GM12878 (cell line): ENCODE measurements around the gene CHST8. TPM values are rescaled to one million over a fixed set of nuclear protein-coding genes. Genes with fewer than 3 reads are reported as not detected.
"Not testable (repeated sequence)": the region's sequence is repeated elsewhere in the genome, so short reads cannot be mapped to it uniquely, and the experiment has no call there.

ENCODE experiments used
- ATAC-seq: fragments of 200-7000 bp; cut with Tn5 transposase; 3 replicates; pipeline ENCODE4 v1.9.1; 2020; ENCODE audit warnings: mild to moderate bottlenecking, moderate library complexity
- BruUV-seq: library from RNA; stranded (reverse); fragments of 400-500 nt; replicated peaks from 2 replicates; lab custom pipeline; 2021; lab: Mats Ljungman, UMichigan
- CTCF ChIA-PET: fragments of 300-600 bp; sonication (Branson Sonifier 250); formaldehyde crosslinking; extraction: SDS; loops from one replicate; lab custom pipeline; 2021; ENCODE audit warnings: inconsistent platforms; lab: Yijun Ruan, JAX
- POLR2A ChIA-PET: fragments of 350-600 bp; formaldehyde crosslinking; extraction: SDS; loops from one replicate; lab custom pipeline; 2021; ENCODE audit warnings: inconsistent platforms; lab: Charles Lee
- RAD21 ChIA-PET: fragments of 300-600 bp; sonication (Branson Sonifier 250); formaldehyde crosslinking; loops from one replicate; lab custom pipeline; 2023; ENCODE audit warnings: antibody characterized with exemption; ENCODE audit not compliant: unreplicated experiment; lab: Charles Lee
- SMC1A ChIA-PET: fragments of 300-600 bp; sonication (Branson Sonifier 250); formaldehyde crosslinking; loops from one replicate; lab custom pipeline; 2023; ENCODE audit not compliant: unreplicated experiment, uncharacterized antibody; lab: Charles Lee
- DNase-seq: peaks from one replicate; pipeline ENCODE4 v3.0.0-alpha.2; 2011; ENCODE audit warnings: low read depth, low spot score
- FAIRE-seq: peaks from 3 replicates; lab custom pipeline; 2011; peaks lifted over from hg19 to GRCh38; lab: Jason Lieb, UNC
- H2AFZ ChIP-seq: 2 replicates; pipeline ENCODE4 v1.6.0; 2011; ENCODE audit warnings: low read depth, low read length, control low read depth; ENCODE audit not compliant: control insufficient read depth
- H3K27ac ChIP-seq: 2 replicates; pipeline ENCODE4 v1.5.1; 2011; ENCODE audit warnings: control low read depth; ENCODE audit not compliant: control insufficient read depth, insufficient read depth
- H3K27me3 ChIP-seq, 2 experiments: replicated peaks in 1 of 2; 2 replicates each; pipeline versions ENCODE4 v1.6.0 to v1.6.1; 2011; ENCODE audit warnings: low read length in 1 of 2; ENCODE audit not compliant: control insufficient read depth in 2 of 2, insufficient read depth in 2 of 2
- H3K36me3 ChIP-seq, 2 experiments: 2 replicates each; pipeline ENCODE4 v1.5.1; 2011; ENCODE audit warnings: low read length in 1 of 2; ENCODE audit not compliant: control insufficient read depth in 2 of 2, insufficient read depth in 2 of 2
- H3K4me1 ChIP-seq: 2 replicates; pipeline ENCODE4 v1.6.1; 2011; ENCODE audit warnings: mild to moderate bottlenecking, low read length, moderate library complexity, mixed read lengths; ENCODE audit not compliant: control insufficient read depth, insufficient read depth
- H3K4me2 ChIP-seq: 2 replicates; pipeline ENCODE4 v1.6.0; 2011; ENCODE audit warnings: control low read depth; ENCODE audit not compliant: control insufficient read depth, insufficient read depth
- H3K4me3 ChIP-seq: fragments of 200-600 bp; sonication (generic); 2 replicates; pipeline ENCODE4 v1.5.1; 2016
- H3K79me2 ChIP-seq: 2 replicates; pipeline ENCODE4 v1.6.0; 2011; ENCODE audit warnings: low read length; ENCODE audit not compliant: control insufficient read depth, insufficient read depth
- H3K9ac ChIP-seq: 2 replicates; pipeline ENCODE4 v1.8.0; 2011; ENCODE audit warnings: low read length, control low read depth, mixed read lengths; ENCODE audit not compliant: control insufficient read depth, insufficient read depth
- H3K9me3 ChIP-seq: replicated peaks from 3 replicates; pipeline ENCODE4 v1.5.1; 2011; ENCODE audit warnings: mild to moderate bottlenecking, low read length; ENCODE audit not compliant: control insufficient read depth, insufficient read depth
- H4K20me1 ChIP-seq: 2 replicates; pipeline ENCODE4 v1.6.0; 2011; ENCODE audit not compliant: control insufficient read depth, insufficient read depth
- BACH1 ChIP-seq: fragments of 450-650 bp; IDR thresholded peaks from 2 replicates; pipeline ENCODE4 v1.6.1; 2017; ENCODE audit warnings: mild to moderate bottlenecking, borderline replicate concordance
- CHD2 ChIP-seq: IDR thresholded peaks from 2 replicates; pipeline ENCODE4 v1.6.1; 2011; ENCODE audit warnings: low read depth, low read length, improper control_type of control experiment, borderline replicate concordance
- CHD4 ChIP-seq: fragments of 200-600 bp; sonication (generic); IDR thresholded peaks from 2 replicates; pipeline ENCODE4 v1.6.1; 2016; ENCODE audit warnings: mild to moderate bottlenecking
- EED ChIP-seq: sonication (generic); IDR thresholded peaks from 2 replicates; pipeline ENCODE4 v1.6.1; 2016; ENCODE audit warnings: antibody characterized with exemption, low read depth
- FOS ChIP-seq: IDR thresholded peaks from 3 replicates; pipeline ENCODE4 v1.6.1; 2011; ENCODE audit warnings: borderline replicate concordance; ENCODE audit not compliant: insufficient read length; ENCODE audit errors: extremely low read depth
- HDAC6 ChIP-seq: fragments of 200-600 bp; sonication (generic); IDR thresholded peaks from one replicate; pipeline ENCODE4 v1.8.0; 2017; ENCODE audit warnings: antibody characterized with exemption; ENCODE audit not compliant: unreplicated experiment
- MTA3 ChIP-seq: IDR thresholded peaks from 2 replicates; pipeline ENCODE4 v1.6.1; 2012; ENCODE audit warnings: low read length, inconsistent platforms, borderline replicate concordance
- NFIC ChIP-seq: IDR thresholded peaks from 2 replicates; pipeline ENCODE4 v1.6.1; 2012; ENCODE audit warnings: low read depth, mild to moderate bottlenecking, inconsistent platforms, low read length, moderate library complexity
- NKRF ChIP-seq: fragments of 450-650 bp; conservative IDR thresholded peaks from 2 replicates; pipeline ENCODE4 v1.6.1; 2017; ENCODE audit warnings: mild to moderate bottlenecking, moderate library complexity
- POLR2AphosphoS2 ChIP-seq: IDR thresholded peaks from 2 replicates; pipeline ENCODE4 v1.6.1; 2011; ENCODE audit warnings: low read depth, mild to moderate bottlenecking, low read length, improper control_type of control experiment, moderate library complexity
- RELB ChIP-seq: fragments of 450-650 bp; IDR thresholded peaks from 2 replicates; pipeline ENCODE4 v1.6.1; 2017; ENCODE audit warnings: low read depth, mild to moderate bottlenecking, moderate library complexity
- SREBF1 ChIP-seq: IDR thresholded peaks from 2 replicates; pipeline ENCODE4 v1.6.1; 2012; ENCODE audit warnings: mild to moderate bottlenecking, low read length
- WGBS: methylation state at CpG from one replicate; pipeline ENCODE4 v1.1.6; 2016; ENCODE audit warnings: low lambda C conversion rate; ENCODE audit not compliant: insufficient replicate concordance, insufficient coverage; ENCODE audit errors: missing lambda C conversion rate; 5-methylcytosine and 5-hydroxymethylcytosine counted together
- in situ Hi-C: fragments of 300-500 bp; cut with MboI; formaldehyde crosslinking; loops from 9 replicates; pipeline ENCODE4 v1.14.3; 2018; ENCODE audit warnings: mixed read lengths
- intact Hi-C: fragments of 100-400 bp; cut with micrococcal nuclease; formaldehyde crosslinking; loops from one replicate; pipeline ENCODE4 v1.14.2; 2022; ENCODE audit not compliant: unreplicated experiment
- polyA plus RNA-seq, 11 experiments: library from polyadenylated mRNA; depleted of rRNA in 4 of 11; unstranded in 6 of 11; stranded (reverse) in 5 of 11; fragments of >200 nt; fragmentation: Nextera tagmentation in 4 of 11; fragmentation: Illumina TruSeq in 1 of 11; extraction: Ambion mirVana in 4 of 11; extraction: Trizol in 1 of 11; gene quantifications; 1 replicate in 1 of 11; 2 replicates in 10 of 11; pipeline versions ENCODE4 v1.2.1 to v1.2.3, GENCODE V29; 2011 to 2016; ENCODE audit warnings: inconsistent platforms in 2 of 11, missing spikeins in 2 of 11, low read depth in 1 of 11
- total RNA-seq, 4 experiments: library from RNA; depleted of rRNA in 3 of 4; stranded (reverse); fragments of >200 nt in 3 of 4; fragmentation: Illumina TruSeq in 1 of 4; extraction: Trizol in 1 of 4; gene quantifications; 2 replicates each; pipeline versions ENCODE4 v1.2.1 to v1.2.3, GENCODE V29; 2013 to 2021

The CHST8 gene
- total and polyA plus RNA-seq, 10 of the 15 experiments (the other 5 are each of a cell fraction or from before 2014, with no cell fraction given) = 0.06 TPM; not detected in 9

GRCh38 chr19:33616857-33617256 is 4.9 kb upstream of the CHST8 start (continued):
- TF ChIP-seq RELB (no peak), NFIC (no peak)

- ATAC-seq, H4K20me1 ChIP-seq, POLR2A ChIA-PET, H3K36me3 ChIP-seq, H3K9ac ChIP-seq, H3K4me3 ChIP-seq, in situ Hi-C loops, H2AFZ ChIP-seq, DNase-seq, SMC1A ChIA-PET, RAD21 ChIA-PET, BruUV-seq, H3K79me2 ChIP-seq, H3K27me3 ChIP-seq, FAIRE-seq, H3K4me1 ChIP-seq, CTCF ChIA-PET, H3K4me2 ChIP-seq, H3K9me3 ChIP-seq, intact Hi-C loops, H3K27ac ChIP-seq: not testable (repeated sequence)
- WGBS = no CpG with 5 or more reads among the region's 2 CpGs
These were observed 3.4 kb upstream of the CHST8 start for GRCh38 chr19:33618363-33618762.

- H3K27me3 ChIP-seq = no peaks in the 10 kb centered on the region; a peak in 1 of 4 replicates
- TF ChIP-seq CHD2 = no peak
- TF ChIP-seq SREBF1 = no peak
- TF ChIP-seq BACH1 = no peak
- no peak for TF ChIP-seq MTA3
- no peak for TF ChIP-seq EED
- no peak for TF ChIP-seq NKRF
- no peak for TF ChIP-seq FOS
- TF ChIP-seq HDAC6 = no peak
- TF ChIP-seq POLR2AphosphoS2 = no peak
- TF ChIP-seq CHD4 = no peak
These were observed 2.9 kb upstream of the CHST8 start for GRCh38 chr19:33618884-33619283.

More at GRCh38 chr19:33618884-33619283, 2.9 kb upstream of the CHST8 start:
- Histone ChIP-seq H3K9me3 (no peaks in the 10 kb centered on the region), H3K9ac (no peak overlapping the region), H3K4me1 (no peaks in the 10 kb centered on the region), H3K36me3 (no peaks in the 10 kb centered on the region), H3K27ac (no peak overlapping the region), H3K79me2 (no peaks in the 10 kb centered on the region), H3K4me2 (no peak overlapping the region), H4K20me1 (no peaks in the 10 kb centered on the region), H2AFZ (no peak overlapping the region), H3K4me3 (no peak overlapping the region)
- in situ Hi-C loops (no loop called here), intact Hi-C loops (no loop called here)
- BruUV-seq = no TSS peak
- ChIA-PET CTCF (no interaction called here), SMC1A (no interaction called here), RAD21 (no interaction called here), POLR2A (no interaction called here)
- 18% methylated on average over 5 of the region's 5 CpGs for WGBS
- no peak for ATAC-seq
- DNase-seq = no peak
- no peak for FAIRE-seq
